Measurements from ENCODE around the gene ZNF358.

DNA sequence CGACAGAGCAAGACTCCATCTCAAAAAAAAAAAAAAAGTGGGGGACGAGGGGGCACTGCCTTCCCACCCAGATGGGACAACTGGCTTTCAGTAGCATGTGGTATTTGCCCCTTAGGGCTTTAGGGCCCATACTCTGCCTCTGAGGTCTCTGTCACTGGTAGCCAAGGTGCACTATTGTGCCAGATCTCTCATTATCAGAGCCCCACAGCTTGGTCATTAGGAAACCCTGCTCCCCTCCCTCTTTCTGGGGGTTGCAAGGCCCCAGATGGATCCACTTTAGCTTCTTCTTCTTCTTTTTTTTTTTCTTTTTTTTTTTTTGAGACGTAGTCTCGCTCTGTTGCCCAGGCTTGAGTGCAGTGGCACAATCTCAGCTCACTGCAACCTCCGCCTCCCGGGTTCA lies 11.2 kb upstream of the ZNF358 start:
- TF ChIP-seq CTCF (IDR thresholded peaks at IDR 0.05) (no peak), POLR2A (IDR thresholded peaks at IDR 0.05) (no peak)
